Fibroblast of skin of abdomen (primary cell): ENCODE data around the gene ERP44.
"Not testable (repeated sequence)": the region's sequence is repeated elsewhere in the genome, so short reads cannot be mapped to it uniquely, and the experiment has no call there.

Source experiments
- DNase-seq: peaks from one replicate; pipeline ENCODE4 v3.0.0-alpha.2; 2013

Gene ERP44

GRCh38 chr9:99998866-99999265 lies 99.9 kb downstream of the ERP44 start:
- DNase-seq = no peak

GRCh38 chr9:99998266-99998665 lies 100.5 kb downstream of the ERP44 start:
- no peak for DNase-seq

DNA sequence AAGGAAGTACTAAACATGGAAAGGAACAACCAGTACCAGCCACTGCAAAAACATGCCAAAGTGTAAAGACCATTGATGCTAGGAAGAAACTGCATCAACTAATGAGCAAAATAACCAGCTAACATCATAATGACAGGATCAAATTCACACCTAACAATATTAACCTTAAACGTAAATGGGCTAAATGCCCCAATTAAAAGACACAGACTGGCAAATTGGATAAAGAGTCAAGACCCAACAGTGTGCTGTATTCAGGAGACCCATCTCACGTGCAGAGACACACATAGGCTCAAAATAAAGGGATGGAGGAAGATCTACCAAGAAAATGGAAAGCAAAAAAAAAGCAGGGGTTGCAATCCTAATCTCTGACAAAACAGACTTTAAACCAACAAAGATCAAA lies 108.3 kb downstream of the ERP44 start:
- DNase-seq = not testable (repeated sequence)

- no peak for DNase-seq
Observed at GRCh38 chr9:99986642-99987041, 112.2 kb downstream of the ERP44 start.

- DNase-seq = no peak
Observed at GRCh38 chr9:99980598-99980997, 118.2 kb downstream of the ERP44 start.

- no peak for DNase-seq
Observed at GRCh38 chr9:99978221-99978620, 120.6 kb downstream of the ERP44 start.

DNA sequence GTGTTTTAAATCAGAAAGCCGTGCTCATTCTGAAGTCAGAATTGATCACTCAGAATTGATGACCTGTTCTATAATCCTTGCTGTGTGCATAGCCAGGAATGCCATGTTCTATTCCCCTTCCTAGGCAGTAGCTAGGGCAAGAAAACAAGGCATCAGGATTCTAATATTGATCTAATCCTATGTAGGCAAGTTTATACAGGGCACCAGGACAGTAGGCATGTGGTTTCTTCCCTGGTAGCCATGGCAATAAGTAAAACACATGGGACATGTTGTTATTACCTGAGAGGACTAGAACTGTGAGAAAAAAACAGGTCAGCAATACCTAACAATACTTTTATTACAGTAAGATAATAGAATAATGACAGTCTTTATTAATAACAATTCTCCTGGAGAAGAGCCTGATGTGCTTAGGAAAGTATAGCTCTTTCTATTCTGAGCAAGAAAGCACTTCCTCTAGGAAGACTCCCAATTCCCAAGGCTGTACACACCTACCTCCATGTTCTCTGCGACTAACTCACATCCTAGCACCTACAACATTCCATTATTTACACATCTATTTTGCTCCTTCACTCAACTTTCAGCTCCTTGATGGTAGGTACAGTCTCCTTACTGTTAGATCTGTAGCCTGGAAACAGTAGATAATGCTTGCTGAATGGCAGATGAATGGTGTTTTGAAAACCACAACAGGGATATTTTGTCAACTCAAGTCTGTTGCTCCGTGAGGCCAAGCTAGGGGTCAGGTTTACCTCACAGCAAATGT lies 121.6 kb downstream of the ERP44 start:
- no peak for DNase-seq

- no peak for DNase-seq
Observed at GRCh38 chr9:99973455-99973854, 125.3 kb downstream of the ERP44 start.

DNA sequence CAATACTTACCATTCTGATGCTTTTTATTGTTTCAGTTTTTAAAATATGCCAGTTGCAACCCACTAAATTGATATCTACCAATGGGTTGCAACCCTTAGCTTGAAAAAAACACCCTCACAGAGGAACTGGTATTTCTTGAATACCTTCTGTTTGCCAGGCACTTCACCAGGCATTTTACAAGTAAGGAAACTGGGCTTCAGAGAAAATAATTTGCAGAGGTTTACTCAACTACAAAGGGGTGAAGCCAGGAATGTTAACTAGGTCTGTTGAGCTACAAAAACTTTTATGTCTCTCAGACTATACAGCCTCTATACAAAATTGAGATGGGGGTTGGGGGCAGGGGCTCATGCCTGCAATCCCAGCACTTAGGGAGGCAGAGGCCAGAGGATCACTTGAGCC lies 127.4 kb downstream of the ERP44 start:
- DNase-seq = no peak

DNA sequence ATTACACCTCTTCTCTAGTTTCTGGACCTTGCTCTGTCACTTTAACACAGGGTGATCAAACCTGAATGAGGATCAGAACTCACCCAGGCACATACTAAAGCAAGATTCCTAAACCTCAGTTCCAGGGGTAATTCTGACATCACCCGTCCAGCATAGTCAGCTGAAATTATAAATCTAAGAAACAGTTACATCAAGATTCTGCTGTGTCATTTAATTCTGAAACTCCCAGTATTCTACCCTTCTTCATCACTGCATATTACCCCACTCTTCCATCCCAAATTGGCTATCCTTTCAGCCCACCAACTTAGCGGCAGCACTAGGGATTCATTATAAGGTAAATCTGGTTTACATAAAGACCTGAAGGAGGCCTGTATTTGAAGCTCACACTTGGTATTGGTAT lies 128.3 kb downstream of the ERP44 start:
- DNase-seq = no peak

DNA sequence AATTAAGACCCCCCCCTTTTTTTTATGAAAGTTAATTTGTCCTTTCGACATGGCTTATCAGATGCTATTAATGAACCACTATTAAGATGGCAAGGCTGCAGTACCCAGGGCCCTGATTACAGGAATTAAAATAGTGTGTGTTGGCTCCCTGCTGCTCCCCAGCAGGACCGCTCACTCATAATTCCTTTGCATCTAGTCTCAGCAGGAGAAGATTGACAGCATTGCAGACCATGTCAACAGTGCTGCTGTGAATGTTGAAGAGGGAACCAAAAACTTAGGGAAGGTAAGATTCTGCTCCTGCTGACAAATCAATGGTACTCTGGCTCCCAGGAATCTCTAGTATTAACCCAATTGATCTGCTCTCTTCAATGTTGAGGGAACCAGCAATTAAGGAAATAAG lies 131.3 kb downstream of the ERP44 start:
- DNase-seq = no peak

DNA sequence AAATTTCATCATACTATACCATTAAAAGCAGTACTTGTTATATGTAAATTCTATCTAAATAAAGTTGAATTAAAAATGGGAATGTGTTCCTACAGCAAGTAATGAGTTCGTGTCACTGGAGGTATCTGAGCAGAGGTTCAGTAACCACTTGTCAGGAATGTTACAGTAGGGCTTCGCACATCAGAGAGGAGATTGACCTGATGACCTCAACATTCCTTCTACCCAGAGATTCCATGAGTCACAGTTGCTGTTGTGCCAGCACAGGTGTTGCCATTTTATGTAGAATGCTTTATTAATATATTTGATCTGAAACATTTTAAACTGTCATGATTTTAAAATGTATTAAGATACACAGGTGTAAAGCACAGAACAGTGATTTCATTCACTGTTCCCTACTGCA lies 132.1 kb downstream of the ERP44 start:
- peak; percentile 45 for DNase-seq

DNA sequence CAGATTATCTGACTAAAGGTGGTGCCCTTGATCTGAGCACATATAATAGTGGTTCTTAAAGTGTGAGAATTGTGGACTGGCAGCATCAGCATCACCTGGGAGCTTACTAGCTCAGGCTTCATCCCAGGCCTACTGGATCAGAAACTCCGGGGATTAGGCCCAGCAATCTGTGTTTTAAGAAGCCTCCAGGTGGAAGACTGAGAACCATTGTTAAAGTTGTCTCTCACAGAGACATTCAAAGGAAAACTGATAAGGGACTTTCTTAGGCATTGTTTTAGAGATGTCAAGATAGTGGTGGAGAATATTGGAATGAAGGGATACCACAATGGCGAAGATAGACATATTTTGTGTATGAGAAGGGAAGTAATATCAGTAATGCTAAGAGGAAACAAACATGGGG lies 132.8 kb downstream of the ERP44 start:
- no peak for DNase-seq

DNA sequence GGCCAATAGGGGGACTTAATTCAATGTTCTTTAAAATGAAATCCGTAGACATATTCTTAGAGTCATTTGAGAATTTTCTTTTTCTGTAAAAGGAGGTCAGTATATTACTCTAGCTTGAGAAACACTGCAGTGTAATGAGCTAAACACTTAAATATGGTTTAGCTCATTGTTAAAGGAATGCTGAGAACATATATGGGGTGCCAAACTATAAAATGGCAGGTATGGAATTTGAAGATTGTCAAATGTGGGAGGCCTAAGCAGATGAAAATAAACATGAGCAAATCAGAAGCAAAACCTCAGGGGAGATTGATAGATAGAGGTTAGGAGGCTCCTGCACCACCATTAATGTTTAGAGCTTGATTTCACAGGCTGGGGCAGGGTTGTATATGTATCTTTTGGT lies 134.5 kb downstream of the ERP44 start:
- peak; percentile 63 for DNase-seq

DNA sequence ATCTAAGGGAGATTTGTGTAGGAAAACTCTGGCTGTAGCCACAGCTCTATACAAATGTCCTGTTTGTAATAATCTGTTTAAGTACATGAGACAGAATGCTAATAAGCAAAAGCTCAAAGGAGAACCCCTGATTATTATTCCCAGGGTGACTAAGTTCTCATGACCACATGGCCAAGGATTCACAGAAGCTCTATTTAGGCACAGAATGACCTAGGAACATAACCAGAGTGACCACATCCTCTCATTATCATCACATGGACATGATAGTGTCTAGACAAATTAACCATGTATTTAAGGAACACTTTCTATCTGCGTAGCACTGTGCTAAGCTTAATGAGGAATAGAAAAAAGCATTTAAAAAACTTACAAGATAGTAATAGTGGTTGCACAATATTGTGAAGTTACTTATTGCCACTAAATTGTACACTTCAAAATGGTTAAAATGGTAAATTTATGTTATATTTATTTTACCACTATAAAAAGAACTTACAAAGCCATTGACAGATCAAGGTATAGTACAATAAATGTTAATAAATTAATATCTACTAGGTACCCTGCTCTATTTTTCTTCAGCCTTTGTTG lies 136.0 kb downstream of the ERP44 start:
- no peak for DNase-seq

DNA sequence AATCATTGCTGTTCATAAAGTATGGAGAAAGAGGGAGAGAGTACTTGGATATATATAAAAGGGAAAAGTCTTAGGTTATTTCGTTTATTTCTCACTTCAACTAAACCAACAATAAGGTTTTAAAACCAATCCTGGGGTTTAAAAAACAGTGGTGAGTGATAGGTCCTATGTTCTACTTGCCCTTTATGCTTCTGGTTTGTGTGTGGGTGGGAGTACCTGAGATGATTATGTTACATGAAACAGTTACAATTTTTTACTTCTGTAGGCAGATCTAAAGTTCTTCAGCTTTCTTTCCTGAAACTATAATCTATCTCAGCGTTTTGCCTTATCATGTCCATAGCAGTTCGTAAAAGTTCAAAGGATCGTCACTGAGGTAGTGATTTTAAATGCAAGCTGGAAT lies 143.2 kb downstream of the ERP44 start:
- no peak for DNase-seq

DNA sequence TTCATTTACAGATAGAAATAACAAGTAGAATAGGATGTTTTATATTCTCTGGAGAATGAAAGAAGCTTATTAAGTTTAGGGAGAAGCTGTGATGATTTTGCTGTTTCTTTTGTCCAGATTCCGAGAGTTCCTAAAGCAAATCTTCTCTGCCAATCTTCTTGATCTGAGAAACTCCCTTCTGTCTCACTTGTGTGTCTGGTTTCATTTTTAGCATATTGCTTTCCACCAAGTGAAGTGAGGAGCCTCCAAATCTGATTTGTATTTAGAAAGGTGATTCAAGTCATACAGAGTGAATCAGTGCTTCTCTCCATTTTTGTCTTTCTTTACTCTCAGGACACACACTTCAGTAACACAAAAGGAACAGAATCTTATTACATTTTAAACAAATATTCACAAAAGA lies 144.0 kb downstream of the ERP44 start:
- no peak for DNase-seq

DNA sequence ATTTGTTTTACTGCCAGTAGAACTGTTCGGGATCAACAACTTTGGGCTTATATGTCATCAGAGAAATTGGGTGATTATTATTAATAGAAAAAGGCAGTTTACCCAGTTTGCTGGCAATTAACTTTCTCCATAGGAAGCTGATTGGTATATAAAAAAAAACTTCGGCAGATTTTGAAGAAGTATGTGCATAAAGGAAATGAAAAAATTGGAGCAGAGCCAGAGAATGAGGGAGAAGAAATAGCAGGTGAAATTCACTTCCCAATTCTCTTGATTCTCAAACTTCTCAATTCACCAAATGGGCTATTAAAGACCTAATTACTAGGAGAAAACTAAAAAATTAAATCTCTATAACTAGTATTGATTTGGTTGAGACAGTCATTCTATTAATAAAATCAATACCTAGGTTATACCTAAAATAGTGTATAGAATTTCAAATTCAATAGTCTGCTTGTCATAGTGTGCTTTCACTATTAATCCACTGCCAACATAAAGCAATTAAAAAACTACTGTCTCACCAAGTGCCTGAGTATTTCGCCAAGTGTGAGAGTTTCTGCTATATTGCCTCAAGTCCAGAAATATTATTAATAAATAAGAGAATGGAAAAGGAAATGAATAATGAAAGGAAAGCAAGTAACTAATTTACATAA lies 144.8 kb downstream of the ERP44 start:
- DNase-seq = no peak

DNA sequence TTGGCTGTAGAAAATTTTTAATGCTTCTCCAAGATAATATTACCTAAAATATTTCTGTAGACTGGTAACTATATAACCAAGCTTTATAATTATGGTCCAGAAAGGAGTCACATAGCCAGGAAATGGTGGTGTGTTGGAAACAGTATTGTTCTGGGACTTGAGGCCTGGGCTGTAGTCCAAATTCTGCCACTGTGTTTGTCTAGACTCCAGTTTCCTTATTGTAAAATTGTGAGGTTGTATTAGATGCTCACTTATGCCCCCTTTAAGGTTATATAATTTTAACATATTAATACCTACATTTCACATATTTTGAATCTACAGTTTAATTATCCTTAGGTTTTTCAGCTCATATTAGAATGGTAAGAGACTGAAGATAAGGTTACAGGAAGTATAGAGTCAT lies 149.9 kb downstream of the ERP44 start:
- no peak for DNase-seq

DNA sequence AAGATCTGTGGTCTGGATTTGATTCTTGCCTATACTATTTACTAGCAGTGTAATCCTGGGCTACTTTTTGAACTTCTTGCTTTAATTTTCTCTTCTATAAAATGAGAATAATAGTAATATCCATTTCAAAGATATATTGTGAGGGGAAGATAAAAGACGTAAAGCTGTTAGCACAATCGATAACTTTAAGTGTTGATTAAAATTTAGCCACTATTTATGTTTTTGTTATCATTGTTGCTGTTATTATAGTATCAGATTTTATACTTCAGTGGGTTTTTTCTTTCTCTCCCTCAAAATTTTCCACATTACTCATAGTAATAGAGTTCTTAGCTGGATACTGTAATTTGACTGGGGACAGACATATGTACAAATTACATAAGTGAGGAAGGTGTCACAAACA lies 150.3 kb downstream of the ERP44 start:
- no peak for DNase-seq

- no peak for DNase-seq
Observed at GRCh38 chr9:99947395-99947794, 151.4 kb downstream of the ERP44 start.

GRCh38 chr9:99936947-99937587 lies 161.7 kb downstream of the ERP44 start:
- no peak for DNase-seq

DNA sequence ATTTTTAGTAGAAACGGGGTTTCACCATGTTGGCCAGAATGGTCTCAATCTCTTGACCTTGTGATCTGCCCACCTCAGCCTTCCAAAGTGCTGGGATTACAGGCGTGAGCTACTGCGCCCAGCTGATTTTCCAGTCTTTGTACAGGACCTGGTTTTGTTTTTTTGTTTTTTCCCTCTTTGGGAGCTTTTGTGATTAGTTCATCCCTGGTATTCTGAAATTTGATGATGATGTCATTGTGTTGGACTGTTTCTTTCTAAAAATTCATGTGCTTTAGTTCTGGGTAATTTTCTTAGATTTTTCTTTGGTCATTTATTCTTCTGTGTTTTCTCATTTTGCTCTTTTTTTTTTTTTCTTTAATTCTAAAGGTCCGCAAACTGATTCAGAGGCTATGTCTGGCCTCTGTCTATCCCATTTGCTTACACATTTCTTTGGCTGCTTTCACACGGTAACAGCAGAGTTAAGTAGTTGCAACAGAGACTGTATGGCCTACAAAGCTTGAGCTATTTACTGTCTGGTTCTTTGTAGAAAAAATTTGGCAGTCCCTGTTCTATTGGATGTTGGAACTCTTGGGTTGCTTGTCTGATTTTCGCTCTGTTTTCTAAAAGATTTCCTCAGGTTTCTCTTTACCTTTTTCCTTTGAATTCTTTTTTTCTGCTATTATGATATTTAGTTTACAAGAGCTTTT lies 167.5 kb downstream of the ERP44 start:
- peak; percentile 8 for DNase-seq
